Panc1 (cell line): ENCODE measurements around the gene SGMS2. TPM values are rescaled to one million over a fixed set of nuclear protein-coding genes. Genes with fewer than 3 reads are reported as not detected.

Experiments
- ATAC-seq: fragments of 200-7000 bp; cut with Tn5 transposase; 2 replicates; pipeline ENCODE4 v1.9.1; 2020; ENCODE audit warnings: mild to moderate bottlenecking, moderate library complexity
- BruUV-seq: library from RNA; stranded (reverse); fragments of 400-500 nt; replicated peaks from 2 replicates; lab custom pipeline; 2021; lab: Mats Ljungman, UMichigan
- CTCF ChIA-PET: fragments of 300-600 bp; sonication (Branson Sonifier 250); formaldehyde crosslinking; loops from one replicate; lab custom pipeline; 2022; ENCODE audit warnings: antibody characterized with exemption; lab: Charles Lee
- POLR2A ChIA-PET: fragments of 300-600 bp; sonication (Branson Sonifier 250); formaldehyde crosslinking; loops from one replicate; lab custom pipeline; 2022; ENCODE audit warnings: antibody characterized with exemption; lab: Charles Lee
- DNase-seq: peaks from one replicate; pipeline ENCODE4 v3.0.0-alpha.2; 2010; ENCODE audit warnings: low read depth, low spot score
- H3K27ac ChIP-seq: 2 replicates; pipeline ENCODE4 v1.5.1; 2011; ENCODE audit warnings: mild to moderate bottlenecking, low read length, inconsistent platforms
- H3K27me3 ChIP-seq: fragments of 200-500 bp; sonication (Bioruptor generic); 2 replicates; pipeline ENCODE4 v1.6.0; 2014; ENCODE audit warnings: low read length, inconsistent platforms; ENCODE audit not compliant: control insufficient read depth, insufficient read depth
- H3K36me3 ChIP-seq: fragments of 200-500 bp; sonication (Bioruptor generic); 2 replicates; pipeline ENCODE4 v1.5.1; 2014; ENCODE audit warnings: inconsistent platforms, mild to moderate bottlenecking, low read length, moderate library complexity; ENCODE audit not compliant: control insufficient read depth, insufficient read depth
- H3K4me1 ChIP-seq: 2 replicates; pipeline ENCODE4 v1.5.1; 2011; ENCODE audit warnings: inconsistent platforms, mild to moderate bottlenecking, low read length, moderate library complexity; ENCODE audit not compliant: control insufficient read depth, insufficient read depth
- H3K4me3 ChIP-seq, 2 experiments: 2 replicates each; pipeline ENCODE4 v1.5.1; 2011 to 2012; ENCODE audit warnings: low read depth in 2 of 2, low read length in 2 of 2, mild to moderate bottlenecking in 2 of 2, inconsistent platforms in 1 of 2, moderate library complexity in 1 of 2
- H3K9me3 ChIP-seq: fragments of 200-500 bp; sonication (Bioruptor generic); 2 replicates; pipeline ENCODE4 v1.5.1; 2014; ENCODE audit warnings: low read depth, mild to moderate bottlenecking, inconsistent platforms, low read length, moderate library complexity; ENCODE audit not compliant: control insufficient read depth, insufficient read depth
- CTCF ChIP-seq: fragments of 450-650 bp; IDR thresholded peaks from 2 replicates; pipeline ENCODE4 v1.5.1; 2017; ENCODE audit warnings: mild to moderate bottlenecking
- POLR2AphosphoS5 ChIP-seq: IDR thresholded peaks from 2 replicates; pipeline ENCODE4 v1.6.1; 2012; ENCODE audit warnings: mild to moderate bottlenecking, low read depth, low read length, moderate library complexity
- REST ChIP-seq, 2 experiments: IDR thresholded peaks; 2 replicates each; pipeline ENCODE4 v1.6.1; 2011 to 2012; ENCODE audit warnings: low read depth in 2 of 2, control low read depth in 1 of 2, low read length in 1 of 2, mild to moderate bottlenecking in 1 of 2, moderate library complexity in 1 of 2; ENCODE audit not compliant: insufficient read depth in 1 of 2
- SIN3A ChIP-seq: IDR thresholded peaks from 2 replicates; pipeline ENCODE4 v1.6.1; 2012; ENCODE audit warnings: low read depth, mild to moderate bottlenecking, low read length, moderate library complexity, borderline replicate concordance; ENCODE audit not compliant: insufficient read depth
- TCF7L2 ChIP-seq: IDR thresholded peaks from 2 replicates; pipeline ENCODE4 v1.6.1; 2011; ENCODE audit warnings: mild to moderate bottlenecking, low read depth, low read length, inconsistent platforms
- in situ Hi-C: cut with HindIII; loops from 2 replicates; pipeline ENCODE4 v1.10.0; 2016; ENCODE audit warnings: low sequenced_read_pairs, low pct_unique_long_range_greater_than_20kb
- intact Hi-C: fragments of 100-400 bp; cut with micrococcal nuclease; formaldehyde crosslinking; loops from one replicate; pipeline ENCODE4 v1.10.0; 2022; ENCODE audit not compliant: unreplicated experiment
- total RNA-seq: library from RNA; stranded (reverse); gene quantifications from one replicate; pipeline ENCODE4 v1.2.1, GENCODE V29; 2021; ENCODE audit not compliant: unreplicated experiment

The SGMS2 gene
- total RNA-seq, 1 experiment from 2014 or later, result 15.6 TPM

- DNase-seq (no peak), ATAC-seq (no peak)
- in situ Hi-C loops, result no loop called here
- intact Hi-C loops, result no loop called here
- H3K9me3 ChIP-seq, result peaks cover 8% of the 10 kb centered on the region; the same call in 1 of the 2 replicates
- H3K36me3 ChIP-seq, result no peaks in the 10 kb centered on the region
- no peak overlapping the region for H3K27ac ChIP-seq
- H3K4me3 ChIP-seq, result no peak overlapping the region
- no TSS peak for BruUV-seq
- ChIA-PET POLR2A (no interaction called here), CTCF (no interaction called here)
- H3K4me1 ChIP-seq, result no peaks in the 10 kb centered on the region
- no peaks in the 10 kb centered on the region for H3K27me3 ChIP-seq
- TF ChIP-seq TCF7L2 (no peak), REST (IDR thresholded peaks at IDR 0.05; ENCODE audit: insufficient read depth in 1 of 2, low read depth in 2 of 2, low read length in 1 of 2) (no peak), POLR2AphosphoS5 (no peak), SIN3A (no peak)
Measured at GRCh38 chr4:107890779-107891178, 66.0 kb downstream of the SGMS2 start.

- no peak for DNase-seq
- ChIA-PET POLR2A (no interaction called here), CTCF (no interaction called here)
- Histone ChIP-seq H3K36me3 (no peaks in the 10 kb centered on the region), H3K4me1 (no peaks in the 10 kb centered on the region), H3K9me3 (peaks cover 8% of the 10 kb centered on the region; the same call in 1 of the 2 replicates), H3K27ac (no peak overlapping the region), H3K27me3 (no peaks in the 10 kb centered on the region), H3K4me3 (no peak overlapping the region)
- ATAC-seq, result no peak
- intact Hi-C loops, result no loop called here
- TF ChIP-seq CTCF (no peak), TCF7L2 (no peak), POLR2AphosphoS5 (no peak), SIN3A (no peak), REST (IDR thresholded peaks at IDR 0.05; ENCODE audit: insufficient read depth in 1 of 2, low read depth in 2 of 2, low read length in 1 of 2) (no peak)
- in situ Hi-C loops, result no loop called here
- BruUV-seq, result no TSS peak
Measured at GRCh38 chr4:107891299-107891698, 66.6 kb downstream of the SGMS2 start.
